GM12864 (cell line): ENCODE data around the gene SEC11A.

Experiments
- DNase-seq: peaks from one replicate; pipeline ENCODE4 v3.0.0-alpha.2; 2011; ENCODE audit warnings: low read depth
- H3K4me3 ChIP-seq: 2 replicates; pipeline ENCODE4 v1.5.1; 2011; ENCODE audit warnings: mild to moderate bottlenecking, low read depth, low read length, control low read depth
- CTCF ChIP-seq: IDR thresholded peaks from 2 replicates; pipeline ENCODE4 v1.5.1; 2011; ENCODE audit warnings: low read depth, mild to moderate bottlenecking, moderate library complexity, low read length, control low read depth, inconsistent platforms; ENCODE audit errors: missing control alignments

Gene SEC11A

GRCh38 chr15:84721371-84721770, 5.4 kb upstream of the SEC11A start:
- H3K4me3 ChIP-seq: no peak overlapping the region
- DNase-seq: no peak
- no peak for TF ChIP-seq CTCF

GRCh38 chr15:84715441-84716035, 401 bp downstream of the SEC11A start:
- TF ChIP-seq CTCF: peak; percentile 2
- H3K4me3 ChIP-seq: peak overlapping the region; percentile 90
- no peak for DNase-seq

- TF ChIP-seq CTCF: no peak
- DNase-seq: no peak
- H3K4me3 ChIP-seq: peak overlapping the region; percentile 90
These were observed 1.1 kb downstream of the SEC11A start for GRCh38 chr15:84714821-84715220.

- peak overlapping the region; percentile 90 for H3K4me3 ChIP-seq
- DNase-seq: no peak
- no peak for TF ChIP-seq CTCF
These were observed 1.6 kb downstream of the SEC11A start for GRCh38 chr15:84714372-84714771.

- no peak for DNase-seq
- H3K4me3 ChIP-seq: no peak overlapping the region
- TF ChIP-seq CTCF: no peak
These were observed 12.1 kb downstream of the SEC11A start for GRCh38 chr15:84703808-84704207.

- TF ChIP-seq CTCF: no peak
- H3K4me3 ChIP-seq: no peak overlapping the region
- no peak for DNase-seq
These were observed 12.9 kb downstream of the SEC11A start for GRCh38 chr15:84702961-84703482.
